GM23338 (cell line): ENCODE data around the gene INTS6. TPM values are rescaled to one million over a fixed set of nuclear protein-coding genes. Genes with fewer than 3 reads are reported as not detected.

Experiments used
- ATAC-seq: fragments of 200-7000 bp; cut with Tn5 transposase; 3 replicates; pipeline ENCODE4 v1.9.1; 2020
- DNase-seq: peaks from one replicate; pipeline ENCODE4 v3.0.0-alpha.2; 2015; ENCODE audit warnings: low spot score
- H2AFZ ChIP-seq: fragments of 200-600 bp; sonication (generic); 2 replicates; pipeline ENCODE4 v1.8.0; 2016; ENCODE audit warnings: antibody characterized with exemption, mild to moderate bottlenecking, moderate library complexity
- H3F3A ChIP-seq: fragments of 200-600 bp; sonication (generic); replicated peaks from 2 replicates; pipeline ENCODE4 v1.8.0; 2017; ENCODE audit warnings: antibody characterized with exemption, mixed run types, low read depth
- H3K27ac ChIP-seq: fragments of 200-600 bp; sonication (generic); 2 replicates; pipeline ENCODE4 v1.6.1; 2016; ENCODE audit warnings: low read depth
- H3K27me3 ChIP-seq: fragments of 200-600 bp; sonication (generic); 2 replicates; pipeline ENCODE4 v1.8.0; 2016; ENCODE audit warnings: mild to moderate bottlenecking, mixed run types, moderate library complexity; ENCODE audit not compliant: insufficient read depth
- H3K36me3 ChIP-seq: fragments of 200-600 bp; sonication (generic); 2 replicates; pipeline ENCODE4 v1.8.0; 2016; ENCODE audit warnings: mild to moderate bottlenecking; ENCODE audit not compliant: insufficient read depth
- H3K4me1 ChIP-seq: fragments of 200-600 bp; sonication (generic); 2 replicates; pipeline ENCODE4 v1.8.0; 2016; ENCODE audit warnings: mild to moderate bottlenecking, moderate library complexity; ENCODE audit not compliant: insufficient read depth
- H3K4me2 ChIP-seq: fragments of 200-600 bp; sonication (generic); 2 replicates; pipeline ENCODE4 v1.7.1; 2017; ENCODE audit warnings: mixed run types
- H3K4me3 ChIP-seq: fragments of 200-600 bp; sonication (generic); 2 replicates; pipeline ENCODE4 v1.6.1; 2016; ENCODE audit warnings: mixed run types
- H3K79me2 ChIP-seq: fragments of 200-600 bp; sonication (generic); replicated peaks from 2 replicates; pipeline ENCODE4 v1.8.0; 2017; ENCODE audit warnings: mild to moderate bottlenecking; ENCODE audit not compliant: insufficient read depth
- H3K9me2 ChIP-seq: fragments of 200-600 bp; sonication (generic); 2 replicates; pipeline ENCODE4 v1.8.0; 2017; ENCODE audit not compliant: insufficient read depth
- H4K20me1 ChIP-seq: fragments of 200-600 bp; sonication (generic); replicated peaks from 2 replicates; pipeline ENCODE4 v1.8.0; 2017; ENCODE audit warnings: mild to moderate bottlenecking; ENCODE audit not compliant: insufficient read depth
- H3K27ac Mint-ChIP-seq: 2 replicates; pipeline ENCODE4 v1.8.0; 2020; ENCODE audit warnings: inconsistent platforms, mild to moderate bottlenecking, moderate library complexity, mixed read lengths
- H3K27me3 Mint-ChIP-seq: 3 replicates; pipeline ENCODE4 v1.8.0; 2022; ENCODE audit warnings: low read depth, mild to moderate bottlenecking, moderate library complexity, mixed read lengths, inconsistent platforms; ENCODE audit not compliant: insufficient read depth, poor library complexity
- H3K36me3 Mint-ChIP-seq: 3 replicates; pipeline ENCODE4 v1.8.0; 2021; ENCODE audit warnings: low read depth, mild to moderate bottlenecking, inconsistent platforms, moderate library complexity, mixed read lengths
- H3K4me1 Mint-ChIP-seq: 3 replicates; pipeline ENCODE4 v1.8.0; 2020; ENCODE audit warnings: mild to moderate bottlenecking, inconsistent platforms, mixed read lengths
- H3K4me3 Mint-ChIP-seq: 3 replicates; pipeline ENCODE4 v1.8.0; 2021; ENCODE audit warnings: moderate library complexity, mild to moderate bottlenecking, inconsistent platforms, mixed read lengths
- H3K9me3 Mint-ChIP-seq: 3 replicates; pipeline ENCODE4 v1.8.0; 2020; ENCODE audit warnings: moderate library complexity, mild to moderate bottlenecking, inconsistent platforms, mixed read lengths
- CREB1 ChIP-seq: fragments of 250-450 bp; sonication (Bioruptor Pico); IDR thresholded peaks from 2 replicates; pipeline ENCODE4 v1.5.0; 2020; ENCODE audit warnings: low read depth, mild to moderate bottlenecking, moderate library complexity
- EZH2 ChIP-seq: fragments of 200-600 bp; sonication (generic); IDR thresholded peaks from one replicate; pipeline ENCODE4 v1.8.0; 2017; ENCODE audit warnings: antibody characterized with exemption, mild to moderate bottlenecking, low read depth; ENCODE audit not compliant: unreplicated experiment
- EZH2phosphoT487 ChIP-seq: fragments of 200-600 bp; sonication (generic); IDR thresholded peaks from one replicate; pipeline ENCODE4 v1.8.1; 2018; ENCODE audit warnings: antibody characterized with exemption; ENCODE audit not compliant: unreplicated experiment
- JUNB ChIP-seq: IDR thresholded peaks from one replicate; pipeline ENCODE4 v1.6.1; 2016; ENCODE audit warnings: antibody characterized with exemption; ENCODE audit not compliant: unreplicated experiment
- NANOG ChIP-seq: IDR thresholded peaks from 2 replicates; pipeline ENCODE4 v1.6.1; 2016; ENCODE audit warnings: antibody characterized with exemption, borderline replicate concordance
- POLR2AphosphoS5 ChIP-seq: IDR thresholded peaks from 2 replicates; pipeline ENCODE4 v1.6.1; 2016; ENCODE audit warnings: antibody characterized with exemption, low read depth
- STAT1 ChIP-seq: IDR thresholded peaks from one replicate; pipeline ENCODE4 v1.6.1; 2016; ENCODE audit warnings: antibody characterized with exemption; ENCODE audit not compliant: unreplicated experiment
- ZNF114 ChIP-seq: fragments of 250-450 bp; sonication (Bioruptor Pico); IDR thresholded peaks from 2 replicates; pipeline ENCODE4 v1.5.0; 2020; ENCODE audit warnings: mild to moderate bottlenecking, moderate library complexity
- ZNF331 ChIP-seq: fragments of 250-450 bp; sonication (Bioruptor Pico); IDR thresholded peaks from 2 replicates; pipeline ENCODE4 v1.5.0; 2020; ENCODE audit warnings: low read depth, mild to moderate bottlenecking, moderate library complexity
- polyA plus RNA-seq: library from polyadenylated mRNA; unstranded; fragments of >200 nt; fragmentation: Nextera tagmentation; extraction: Ambion mirVana; gene quantifications from 2 replicates; pipeline ENCODE4 v1.2.1, GENCODE V29; 2016
- total RNA-seq: library from RNA; depleted of rRNA; stranded (reverse); fragments of >200 nt; shearing (Covaris generic); gene quantifications from 2 replicates; pipeline ENCODE4 v1.2.3, GENCODE V29; 2014
- TF ChIP-seq, protein P1 (sequence below), 2 experiments: fragments of 200-600 bp in 1 of 2; sonication (generic) in 1 of 2; conservative IDR thresholded peaks; 2 replicates each; pipeline versions ENCODE4 v1.5.1 to v1.6.1; 2016 to 2017; ENCODE audit warnings: antibody characterized with exemption in 2 of 2, low read depth in 2 of 2, mild to moderate bottlenecking in 2 of 2, moderate library complexity in 1 of 2
- TF ChIP-seq, protein P2 (sequence below): IDR thresholded peaks from 2 replicates; pipeline ENCODE4 v1.6.1; 2016; ENCODE audit warnings: antibody characterized with exemption
- TF ChIP-seq, protein P3 (sequence below): IDR thresholded peaks from one replicate; pipeline ENCODE4 v1.6.1; 2018; ENCODE audit warnings: antibody characterized with exemption; ENCODE audit not compliant: unreplicated experiment
- TF ChIP-seq, protein P4 (sequence below): fragments of 250-450 bp; sonication (Bioruptor Pico); IDR thresholded peaks from 2 replicates; pipeline ENCODE4 v1.5.0; 2020; ENCODE audit warnings: mild to moderate bottlenecking, moderate library complexity

INTS6 gene
- total and polyA plus RNA-seq, 2 experiments from 2014 or later = 24.8 to 38.6 TPM

DNA sequence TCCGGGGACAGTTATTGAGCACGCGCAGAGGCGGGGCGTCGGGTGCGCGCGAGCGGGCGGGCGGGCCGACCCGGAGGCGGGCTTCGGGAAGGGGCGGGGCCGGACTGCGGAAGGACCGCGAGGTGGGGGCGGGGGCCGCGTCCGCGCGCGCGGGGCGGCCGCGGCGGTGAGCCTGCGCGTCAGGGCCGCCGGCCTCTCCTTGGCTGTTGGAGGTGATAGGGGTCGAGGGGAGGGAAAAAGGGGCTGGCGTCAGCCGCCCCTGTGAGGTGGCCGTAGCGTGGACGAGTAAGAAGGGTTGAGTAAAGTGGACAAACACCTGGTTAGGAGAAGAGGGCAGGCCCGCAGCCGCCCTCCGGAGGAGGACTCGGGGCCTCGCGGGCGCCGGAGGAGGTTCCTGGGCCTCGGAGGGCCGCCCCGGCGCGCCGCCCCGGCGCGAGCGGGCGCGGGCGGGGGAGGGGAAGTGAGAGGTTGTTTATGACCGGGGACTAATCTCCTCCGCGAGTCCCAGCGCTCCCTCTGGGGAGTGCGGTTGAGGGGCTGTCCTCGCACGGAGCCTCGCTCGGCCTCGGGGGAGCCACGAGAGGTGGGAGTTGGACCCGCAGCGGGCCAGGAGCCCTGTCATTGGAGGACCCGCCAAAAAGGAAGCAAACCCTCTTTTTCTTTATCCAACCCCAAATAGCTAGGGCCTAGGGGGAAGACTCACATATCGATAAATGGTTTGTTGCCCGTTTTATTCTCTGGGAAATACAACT is 547 bp upstream of the INTS6 start:
- Mint-ChIP-seq H3K36me3 (peaks cover 56% of the 10 kb centered on the region), H3K4me3 (peak overlapping the region; percentile 89), H3K9me3 (peaks cover 24% of the 10 kb centered on the region), H3K27ac (peak overlapping the region; percentile 97), H3K27me3 (peaks cover 5% of the 10 kb centered on the region), H3K4me1 (peaks cover 25% of the 10 kb centered on the region)
- Histone ChIP-seq H3K4me1 (peaks cover 14% of the 10 kb centered on the region), H3K4me2 (peak overlapping the region; percentile 92), H3F3A (peaks cover 9% of the 10 kb centered on the region; the same call in 1 of the 2 replicates), H3K9me2 (no peaks in the 10 kb centered on the region), H3K4me3 (peak overlapping the region; percentile 87), H3K27ac (peak overlapping the region; percentile 93), H3K36me3 (peaks cover 22% of the 10 kb centered on the region; the same call in 1 of the 2 replicates), H4K20me1 (peaks cover 8% of the 10 kb centered on the region; the same call in 1 of the 2 replicates), H3K27me3 (no peaks in the 10 kb centered on the region), H2AFZ (peak overlapping the region; percentile 83), H3K79me2 (peaks cover 14% of the 10 kb centered on the region)
- DNase-seq (peak; percentile 74), ATAC-seq (peak; percentile 56)
- TF ChIP-seq ZNF114 (CRISPR knock-in tag) = no peak
- no peak for TF ChIP-seq EZH2
- TF ChIP-seq, protein P1, sequence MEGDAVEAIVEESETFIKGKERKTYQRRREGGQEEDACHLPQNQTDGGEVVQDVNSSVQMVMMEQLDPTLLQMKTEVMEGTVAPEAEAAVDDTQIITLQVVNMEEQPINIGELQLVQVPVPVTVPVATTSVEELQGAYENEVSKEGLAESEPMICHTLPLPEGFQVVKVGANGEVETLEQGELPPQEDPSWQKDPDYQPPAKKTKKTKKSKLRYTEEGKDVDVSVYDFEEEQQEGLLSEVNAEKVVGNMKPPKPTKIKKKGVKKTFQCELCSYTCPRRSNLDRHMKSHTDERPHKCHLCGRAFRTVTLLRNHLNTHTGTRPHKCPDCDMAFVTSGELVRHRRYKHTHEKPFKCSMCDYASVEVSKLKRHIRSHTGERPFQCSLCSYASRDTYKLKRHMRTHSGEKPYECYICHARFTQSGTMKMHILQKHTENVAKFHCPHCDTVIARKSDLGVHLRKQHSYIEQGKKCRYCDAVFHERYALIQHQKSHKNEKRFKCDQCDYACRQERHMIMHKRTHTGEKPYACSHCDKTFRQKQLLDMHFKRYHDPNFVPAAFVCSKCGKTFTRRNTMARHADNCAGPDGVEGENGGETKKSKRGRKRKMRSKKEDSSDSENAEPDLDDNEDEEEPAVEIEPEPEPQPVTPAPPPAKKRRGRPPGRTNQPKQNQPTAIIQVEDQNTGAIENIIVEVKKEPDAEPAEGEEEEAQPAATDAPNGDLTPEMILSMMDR (conservative IDR thresholded peaks at IDR 0.05; ENCODE audit: low read depth in 2 of 2) = no peak
- TF ChIP-seq, protein P2, sequence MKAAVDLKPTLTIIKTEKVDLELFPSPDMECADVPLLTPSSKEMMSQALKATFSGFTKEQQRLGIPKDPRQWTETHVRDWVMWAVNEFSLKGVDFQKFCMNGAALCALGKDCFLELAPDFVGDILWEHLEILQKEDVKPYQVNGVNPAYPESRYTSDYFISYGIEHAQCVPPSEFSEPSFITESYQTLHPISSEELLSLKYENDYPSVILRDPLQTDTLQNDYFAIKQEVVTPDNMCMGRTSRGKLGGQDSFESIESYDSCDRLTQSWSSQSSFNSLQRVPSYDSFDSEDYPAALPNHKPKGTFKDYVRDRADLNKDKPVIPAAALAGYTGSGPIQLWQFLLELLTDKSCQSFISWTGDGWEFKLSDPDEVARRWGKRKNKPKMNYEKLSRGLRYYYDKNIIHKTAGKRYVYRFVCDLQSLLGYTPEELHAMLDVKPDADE = no peak
- TF ChIP-seq JUNB = no peak
- TF ChIP-seq STAT1 = no peak
- TF ChIP-seq POLR2AphosphoS5 = no peak
- no peak for TF ChIP-seq EZH2phosphoT487
- TF ChIP-seq ZNF331 = no peak
- TF ChIP-seq, protein P3, sequence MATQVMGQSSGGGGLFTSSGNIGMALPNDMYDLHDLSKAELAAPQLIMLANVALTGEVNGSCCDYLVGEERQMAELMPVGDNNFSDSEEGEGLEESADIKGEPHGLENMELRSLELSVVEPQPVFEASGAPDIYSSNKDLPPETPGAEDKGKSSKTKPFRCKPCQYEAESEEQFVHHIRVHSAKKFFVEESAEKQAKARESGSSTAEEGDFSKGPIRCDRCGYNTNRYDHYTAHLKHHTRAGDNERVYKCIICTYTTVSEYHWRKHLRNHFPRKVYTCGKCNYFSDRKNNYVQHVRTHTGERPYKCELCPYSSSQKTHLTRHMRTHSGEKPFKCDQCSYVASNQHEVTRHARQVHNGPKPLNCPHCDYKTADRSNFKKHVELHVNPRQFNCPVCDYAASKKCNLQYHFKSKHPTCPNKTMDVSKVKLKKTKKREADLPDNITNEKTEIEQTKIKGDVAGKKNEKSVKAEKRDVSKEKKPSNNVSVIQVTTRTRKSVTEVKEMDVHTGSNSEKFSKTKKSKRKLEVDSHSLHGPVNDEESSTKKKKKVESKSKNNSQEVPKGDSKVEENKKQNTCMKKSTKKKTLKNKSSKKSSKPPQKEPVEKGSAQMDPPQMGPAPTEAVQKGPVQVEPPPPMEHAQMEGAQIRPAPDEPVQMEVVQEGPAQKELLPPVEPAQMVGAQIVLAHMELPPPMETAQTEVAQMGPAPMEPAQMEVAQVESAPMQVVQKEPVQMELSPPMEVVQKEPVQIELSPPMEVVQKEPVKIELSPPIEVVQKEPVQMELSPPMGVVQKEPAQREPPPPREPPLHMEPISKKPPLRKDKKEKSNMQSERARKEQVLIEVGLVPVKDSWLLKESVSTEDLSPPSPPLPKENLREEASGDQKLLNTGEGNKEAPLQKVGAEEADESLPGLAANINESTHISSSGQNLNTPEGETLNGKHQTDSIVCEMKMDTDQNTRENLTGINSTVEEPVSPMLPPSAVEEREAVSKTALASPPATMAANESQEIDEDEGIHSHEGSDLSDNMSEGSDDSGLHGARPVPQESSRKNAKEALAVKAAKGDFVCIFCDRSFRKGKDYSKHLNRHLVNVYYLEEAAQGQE = no peak
- TF ChIP-seq NANOG = no peak
- TF ChIP-seq, protein P4, sequence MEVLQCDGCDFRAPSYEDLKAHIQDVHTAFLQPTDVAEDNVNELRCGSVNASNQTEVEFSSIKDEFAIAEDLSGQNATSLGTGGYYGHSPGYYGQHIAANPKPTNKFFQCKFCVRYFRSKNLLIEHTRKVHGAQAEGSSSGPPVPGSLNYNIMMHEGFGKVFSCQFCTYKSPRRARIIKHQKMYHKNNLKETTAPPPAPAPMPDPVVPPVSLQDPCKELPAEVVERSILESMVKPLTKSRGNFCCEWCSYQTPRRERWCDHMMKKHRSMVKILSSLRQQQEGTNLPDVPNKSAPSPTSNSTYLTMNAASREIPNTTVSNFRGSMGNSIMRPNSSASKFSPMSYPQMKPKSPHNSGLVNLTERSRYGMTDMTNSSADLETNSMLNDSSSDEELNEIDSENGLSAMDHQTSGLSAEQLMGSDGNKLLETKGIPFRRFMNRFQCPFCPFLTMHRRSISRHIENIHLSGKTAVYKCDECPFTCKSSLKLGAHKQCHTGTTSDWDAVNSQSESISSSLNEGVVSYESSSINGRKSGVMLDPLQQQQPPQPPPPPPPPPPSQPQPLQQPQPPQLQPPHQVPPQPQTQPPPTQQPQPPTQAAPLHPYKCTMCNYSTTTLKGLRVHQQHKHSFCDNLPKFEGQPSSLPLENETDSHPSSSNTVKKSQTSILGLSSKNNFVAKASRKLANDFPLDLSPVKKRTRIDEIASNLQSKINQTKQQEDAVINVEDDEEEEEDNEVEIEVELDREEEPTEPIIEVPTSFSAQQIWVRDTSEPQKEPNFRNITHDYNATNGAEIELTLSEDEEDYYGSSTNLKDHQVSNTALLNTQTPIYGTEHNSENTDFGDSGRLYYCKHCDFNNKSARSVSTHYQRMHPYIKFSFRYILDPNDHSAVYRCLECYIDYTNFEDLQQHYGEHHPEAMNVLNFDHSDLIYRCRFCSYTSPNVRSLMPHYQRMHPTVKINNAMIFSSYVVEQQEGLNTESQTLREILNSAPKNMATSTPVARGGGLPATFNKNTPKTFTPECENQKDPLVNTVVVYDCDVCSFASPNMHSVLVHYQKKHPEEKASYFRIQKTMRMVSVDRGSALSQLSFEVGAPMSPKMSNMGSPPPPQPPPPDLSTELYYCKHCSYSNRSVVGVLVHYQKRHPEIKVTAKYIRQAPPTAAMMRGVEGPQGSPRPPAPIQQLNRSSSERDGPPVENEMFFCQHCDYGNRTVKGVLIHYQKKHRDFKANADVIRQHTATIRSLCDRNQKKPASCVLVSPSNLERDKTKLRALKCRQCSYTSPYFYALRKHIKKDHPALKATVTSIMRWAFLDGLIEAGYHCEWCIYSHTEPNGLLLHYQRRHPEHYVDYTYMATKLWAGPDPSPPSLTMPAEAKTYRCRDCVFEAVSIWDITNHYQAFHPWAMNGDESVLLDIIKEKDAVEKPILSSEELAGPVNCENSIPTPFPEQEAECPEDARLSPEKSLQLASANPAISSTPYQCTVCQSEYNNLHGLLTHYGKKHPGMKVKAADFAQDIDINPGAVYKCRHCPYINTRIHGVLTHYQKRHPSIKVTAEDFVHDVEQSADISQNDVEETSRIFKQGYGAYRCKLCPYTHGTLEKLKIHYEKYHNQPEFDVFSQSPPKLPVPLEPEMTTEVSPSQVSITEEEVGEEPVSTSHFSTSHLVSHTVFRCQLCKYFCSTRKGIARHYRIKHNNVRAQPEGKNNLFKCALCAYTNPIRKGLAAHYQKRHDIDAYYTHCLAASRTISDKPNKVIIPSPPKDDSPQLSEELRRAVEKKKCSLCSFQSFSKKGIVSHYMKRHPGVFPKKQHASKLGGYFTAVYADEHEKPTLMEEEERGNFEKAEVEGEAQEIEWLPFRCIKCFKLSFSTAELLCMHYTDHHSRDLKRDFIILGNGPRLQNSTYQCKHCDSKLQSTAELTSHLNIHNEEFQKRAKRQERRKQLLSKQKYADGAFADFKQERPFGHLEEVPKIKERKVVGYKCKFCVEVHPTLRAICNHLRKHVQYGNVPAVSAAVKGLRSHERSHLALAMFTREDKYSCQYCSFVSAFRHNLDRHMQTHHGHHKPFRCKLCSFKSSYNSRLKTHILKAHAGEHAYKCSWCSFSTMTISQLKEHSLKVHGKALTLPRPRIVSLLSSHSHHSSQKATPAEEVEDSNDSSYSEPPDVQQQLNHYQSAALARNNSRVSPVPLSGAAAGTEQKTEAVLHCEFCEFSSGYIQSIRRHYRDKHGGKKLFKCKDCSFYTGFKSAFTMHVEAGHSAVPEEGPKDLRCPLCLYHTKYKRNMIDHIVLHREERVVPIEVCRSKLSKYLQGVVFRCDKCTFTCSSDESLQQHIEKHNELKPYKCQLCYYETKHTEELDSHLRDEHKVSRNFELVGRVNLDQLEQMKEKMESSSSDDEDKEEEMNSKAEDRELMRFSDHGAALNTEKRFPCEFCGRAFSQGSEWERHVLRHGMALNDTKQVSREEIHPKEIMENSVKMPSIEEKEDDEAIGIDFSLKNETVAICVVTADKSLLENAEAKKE (CRISPR knock-in tag) = no peak
- no peak for TF ChIP-seq CREB1
